Measurements from ENCODE around the gene ADAM12.

Gene ADAM12

GRCh38 chr10:126243971-126244370 is 144.3 kb downstream of the ADAM12 start:
- H3K4me3 ChIP-seq (ENCODE audit: low read depth, low read length): no peak overlapping the region
- TF ChIP-seq CTCF (IDR thresholded peaks at IDR 0.05; ENCODE audit: low read depth, low read length): no peak

DNA sequence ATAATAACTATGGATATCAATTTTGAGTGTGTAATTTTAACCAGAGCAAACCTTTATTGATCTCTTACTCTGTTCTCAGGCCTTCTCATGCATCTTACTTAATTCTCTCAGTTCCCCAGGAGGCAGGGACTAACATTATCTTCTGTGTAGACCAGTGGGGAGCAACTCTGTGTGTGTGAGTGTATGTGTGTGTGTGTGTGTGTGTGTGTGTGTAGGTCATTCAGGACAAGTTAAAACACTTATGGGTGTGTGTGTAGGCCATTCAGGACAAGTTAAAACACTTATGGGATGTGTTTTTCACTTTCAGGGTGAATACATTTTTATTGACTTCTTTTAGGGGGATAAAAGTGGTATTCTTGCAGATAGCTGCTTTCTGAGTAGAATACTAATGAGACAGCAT is 145.0 kb downstream of the ADAM12 start:
- TF ChIP-seq CTCF (IDR thresholded peaks at IDR 0.05; ENCODE audit: low read depth, low read length): no peak
- H3K4me3 ChIP-seq (ENCODE audit: low read depth, low read length): no peak overlapping the region

DNA sequence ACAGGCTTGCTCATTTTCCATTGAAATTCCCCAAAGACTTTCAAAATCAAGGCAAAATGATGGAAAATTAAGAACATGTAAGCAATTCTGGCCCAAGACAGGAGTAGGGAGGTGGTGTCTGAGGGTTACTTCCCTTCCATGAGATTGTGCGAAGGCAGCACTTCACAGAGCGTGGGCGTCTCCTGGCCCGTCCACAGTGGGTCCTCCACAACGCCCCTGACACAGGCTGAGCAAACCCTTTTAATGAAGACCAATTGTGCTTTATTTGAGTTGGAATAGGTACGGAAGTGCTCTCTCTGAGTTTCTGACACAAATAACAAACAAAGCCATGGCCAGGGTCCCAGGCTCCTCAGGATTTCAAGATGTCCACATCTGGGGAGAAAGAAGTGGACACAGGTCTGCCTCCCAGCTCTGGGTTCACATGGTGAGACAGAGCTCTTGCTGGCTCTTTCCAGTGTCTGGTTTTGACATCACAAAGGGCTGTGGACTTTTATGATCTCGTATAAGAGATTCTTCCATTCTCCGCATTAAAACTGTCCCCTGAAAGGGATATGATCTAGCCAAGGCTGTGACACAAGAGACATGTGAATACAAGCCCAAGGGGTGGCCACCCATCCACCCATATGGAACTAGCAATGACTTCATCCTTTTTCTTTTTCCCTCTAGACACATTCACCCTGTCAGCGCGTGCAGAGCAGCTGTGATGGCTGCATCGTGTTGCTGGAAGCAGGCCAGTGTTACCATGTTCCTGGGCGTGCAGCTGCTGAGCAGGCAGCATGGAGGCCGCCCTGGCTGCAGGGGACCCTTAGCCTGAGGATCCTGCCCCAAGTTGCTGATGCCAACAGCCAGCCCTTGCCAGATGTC is 145.6 kb downstream of the ADAM12 start:
- no peak overlapping the region for H3K4me3 ChIP-seq (ENCODE audit: low read depth, low read length)
- no peak for TF ChIP-seq CTCF (IDR thresholded peaks at IDR 0.05; ENCODE audit: low read depth, low read length)

- H3K4me3 ChIP-seq (ENCODE audit: low read depth, low read length): no peak overlapping the region
- no peak for TF ChIP-seq CTCF (IDR thresholded peaks at IDR 0.05; ENCODE audit: low read depth, low read length)
These were observed 147.8 kb downstream of the ADAM12 start for GRCh38 chr10:126240483-126240882.

DNA sequence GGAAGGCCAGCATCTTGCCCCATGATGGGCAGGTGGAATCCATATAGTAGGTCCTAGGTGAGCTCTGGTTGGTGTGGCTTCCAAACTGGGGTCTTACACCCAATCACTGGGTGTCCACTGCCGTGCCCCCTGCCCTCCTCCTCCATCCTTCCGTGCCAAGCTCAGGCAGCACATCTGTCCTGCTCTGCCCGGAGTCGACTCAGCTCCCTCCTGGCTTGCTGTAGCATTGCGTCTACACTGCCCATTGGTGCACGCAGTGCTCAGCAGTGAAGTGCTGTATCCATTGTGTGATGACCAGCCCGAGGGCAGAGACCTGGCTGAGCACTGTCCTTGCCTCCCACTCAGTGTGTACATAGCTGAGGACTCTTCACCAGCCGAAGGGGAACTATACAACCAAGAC is 148.4 kb downstream of the ADAM12 start:
- no peak for TF ChIP-seq CTCF (IDR thresholded peaks at IDR 0.05; ENCODE audit: low read depth, low read length)
- H3K4me3 ChIP-seq (ENCODE audit: low read depth, low read length): no peak overlapping the region

GRCh38 chr10:126235979-126236851 is 152.1 kb downstream of the ADAM12 start:
- no peak for TF ChIP-seq CTCF (IDR thresholded peaks at IDR 0.05; ENCODE audit: low read depth, low read length)

More at GRCh38 chr10:126235979-126236851, 152.1 kb downstream of the ADAM12 start:
- H3K4me3 ChIP-seq (ENCODE audit: low read depth, low read length): no peak overlapping the region
